ENCODE measurements around the gene PIK3CB. TPM values are rescaled to one million over a fixed set of nuclear protein-coding genes. Genes with fewer than 3 reads are reported as not detected.

Gene PIK3CB
- total and polyA plus RNA-seq, 2 experiments from 2014 or later: 14.3 to 23.0 TPM

DNA sequence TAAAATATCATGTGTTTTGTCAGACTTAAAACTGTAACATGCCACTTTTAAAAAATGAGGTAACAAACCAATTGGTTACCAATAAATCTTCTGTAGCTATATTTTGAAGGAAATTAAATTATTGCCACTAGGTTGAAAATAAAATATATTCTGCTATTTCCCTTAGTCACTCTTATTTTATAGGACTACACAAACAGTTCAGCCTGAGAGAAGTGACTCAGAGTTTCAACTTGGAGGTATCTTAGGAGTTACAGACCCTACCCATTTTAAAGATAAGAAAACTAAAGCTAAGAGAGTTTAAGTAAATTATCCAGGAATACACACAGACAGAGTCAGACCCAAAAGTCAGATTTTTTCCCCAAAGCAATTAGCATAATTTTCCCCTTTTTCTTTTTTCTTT is 65.1 kb downstream of the PIK3CB start:
- DNase-seq (ENCODE audit: low spot score): no peak
- Histone ChIP-seq H4K20me1 (ENCODE audit: insufficient read depth, poor library complexity, severe bottlenecking) (no peaks in the 10 kb centered on the region), H3K79me2 (peaks cover 20% of the 10 kb centered on the region), H3K9me2 (replicated peaks; ENCODE audit: insufficient read depth) (no peaks in the 10 kb centered on the region), H3K4me1 (ENCODE audit: insufficient read depth) (no peaks in the 10 kb centered on the region), H2AFZ (no peak overlapping the region), H3K27me3 (no peaks in the 10 kb centered on the region), H3K4me3 (no peak overlapping the region), H3K36me3 (replicated peaks; ENCODE audit: insufficient read depth, low read depth) (no peaks in the 10 kb centered on the region), H3K27ac (no peak overlapping the region), H3K9me3 (ENCODE audit: low read depth) (no peaks in the 10 kb centered on the region), H3K4me2 (no peak overlapping the region)
- TF ChIP-seq, protein P1, sequence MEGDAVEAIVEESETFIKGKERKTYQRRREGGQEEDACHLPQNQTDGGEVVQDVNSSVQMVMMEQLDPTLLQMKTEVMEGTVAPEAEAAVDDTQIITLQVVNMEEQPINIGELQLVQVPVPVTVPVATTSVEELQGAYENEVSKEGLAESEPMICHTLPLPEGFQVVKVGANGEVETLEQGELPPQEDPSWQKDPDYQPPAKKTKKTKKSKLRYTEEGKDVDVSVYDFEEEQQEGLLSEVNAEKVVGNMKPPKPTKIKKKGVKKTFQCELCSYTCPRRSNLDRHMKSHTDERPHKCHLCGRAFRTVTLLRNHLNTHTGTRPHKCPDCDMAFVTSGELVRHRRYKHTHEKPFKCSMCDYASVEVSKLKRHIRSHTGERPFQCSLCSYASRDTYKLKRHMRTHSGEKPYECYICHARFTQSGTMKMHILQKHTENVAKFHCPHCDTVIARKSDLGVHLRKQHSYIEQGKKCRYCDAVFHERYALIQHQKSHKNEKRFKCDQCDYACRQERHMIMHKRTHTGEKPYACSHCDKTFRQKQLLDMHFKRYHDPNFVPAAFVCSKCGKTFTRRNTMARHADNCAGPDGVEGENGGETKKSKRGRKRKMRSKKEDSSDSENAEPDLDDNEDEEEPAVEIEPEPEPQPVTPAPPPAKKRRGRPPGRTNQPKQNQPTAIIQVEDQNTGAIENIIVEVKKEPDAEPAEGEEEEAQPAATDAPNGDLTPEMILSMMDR (IDR thresholded peaks at IDR 0.05; ENCODE audit: poor library complexity): no peak
- TF ChIP-seq EZH2phosphoT487 (IDR thresholded peaks at IDR 0.05; ENCODE audit: low read depth, severe bottlenecking, unreplicated experiment) (no peak), EZH2 (IDR thresholded peaks at IDR 0.05; ENCODE audit: borderline replicate concordance) (no peak)

DNA sequence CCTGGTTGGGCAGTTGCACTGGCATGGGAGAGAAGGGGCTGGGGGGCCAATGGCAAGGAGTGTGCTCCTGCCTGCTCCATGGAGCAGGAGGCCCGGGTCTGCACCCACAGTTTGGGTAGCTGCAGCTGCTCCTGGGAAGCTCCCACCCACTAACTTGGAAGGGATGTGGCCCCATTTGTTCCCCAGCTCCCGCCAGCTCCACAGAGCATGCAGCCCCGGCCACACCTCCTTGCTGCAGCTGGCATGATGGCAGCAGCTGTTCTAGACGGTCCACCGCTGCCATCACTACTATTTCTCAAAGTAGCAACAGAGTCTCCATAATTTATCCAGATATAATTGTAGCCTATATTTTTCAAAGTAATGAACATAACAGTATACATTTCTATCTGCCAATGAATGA is 65.8 kb downstream of the PIK3CB start:
- 92% methylated on average over 5 of the region's 5 CpGs for WGBS (ENCODE audit: low lambda C conversion rate, missing lambda C conversion rate)
- Histone ChIP-seq H3K36me3 (replicated peaks; ENCODE audit: insufficient read depth, low read depth) (no peaks in the 10 kb centered on the region), H3K4me3 (no peak overlapping the region), H3K27me3 (no peaks in the 10 kb centered on the region), H4K20me1 (ENCODE audit: insufficient read depth, poor library complexity, severe bottlenecking) (no peaks in the 10 kb centered on the region), H3K27ac (no peak overlapping the region), H3K9me3 (ENCODE audit: low read depth) (no peaks in the 10 kb centered on the region), H3K9me2 (replicated peaks; ENCODE audit: insufficient read depth) (no peaks in the 10 kb centered on the region), H3K79me2 (peaks cover 26% of the 10 kb centered on the region), H2AFZ (no peak overlapping the region), H3K4me2 (no peak overlapping the region), H3K4me1 (ENCODE audit: insufficient read depth) (no peaks in the 10 kb centered on the region)
- no peak for TF ChIP-seq EZH2phosphoT487 (IDR thresholded peaks at IDR 0.05; ENCODE audit: low read depth, severe bottlenecking, unreplicated experiment)
- TF ChIP-seq, protein P1 (IDR thresholded peaks at IDR 0.05; ENCODE audit: poor library complexity): no peak
- no peak for TF ChIP-seq EZH2 (IDR thresholded peaks at IDR 0.05; ENCODE audit: borderline replicate concordance)
- DNase-seq (ENCODE audit: low spot score): no peak

DNA sequence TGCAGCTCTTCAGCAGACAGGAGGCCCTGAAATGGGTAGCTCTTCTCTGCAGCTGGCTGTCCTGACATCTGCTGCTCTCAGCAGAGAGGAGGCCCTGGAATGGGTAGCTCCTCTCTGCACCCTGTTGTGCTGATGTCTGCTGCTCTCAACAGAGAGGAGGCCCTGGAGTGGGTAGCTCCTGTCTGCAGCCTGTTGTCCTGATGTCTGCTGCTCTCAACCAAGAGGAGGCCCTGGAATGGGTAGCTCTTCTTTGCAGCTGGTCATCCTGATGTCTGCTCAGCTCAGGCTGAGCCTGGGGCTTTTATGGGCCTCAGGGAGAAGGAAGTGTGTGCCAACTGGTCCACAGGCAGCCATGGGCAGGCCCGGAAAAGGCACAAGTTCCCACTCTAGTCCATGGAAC is 66.6 kb downstream of the PIK3CB start:
- no peak overlapping the region for H2AFZ ChIP-seq
- no peaks in the 10 kb centered on the region for H3K9me2 ChIP-seq (replicated peaks; ENCODE audit: insufficient read depth)
- H3K4me2 ChIP-seq: no peak overlapping the region
- H3K4me3 ChIP-seq: no peak overlapping the region
- H4K20me1 ChIP-seq (ENCODE audit: insufficient read depth, poor library complexity, severe bottlenecking): no peaks in the 10 kb centered on the region
- H3K27me3 ChIP-seq: no peaks in the 10 kb centered on the region
- whole genome bisulfite sequencing (ENCODE audit: low lambda C conversion rate, missing lambda C conversion rate): 100% methylated on average over 1 of the region's 1 CpG
- TF ChIP-seq EZH2 (IDR thresholded peaks at IDR 0.05; ENCODE audit: borderline replicate concordance) (no peak), EZH2phosphoT487 (IDR thresholded peaks at IDR 0.05; ENCODE audit: low read depth, severe bottlenecking, unreplicated experiment) (no peak)
- TF ChIP-seq, protein P1 (IDR thresholded peaks at IDR 0.05; ENCODE audit: poor library complexity): no peak
- H3K36me3 ChIP-seq (replicated peaks; ENCODE audit: insufficient read depth, low read depth): no peaks in the 10 kb centered on the region
- H3K9me3 ChIP-seq (ENCODE audit: low read depth): no peaks in the 10 kb centered on the region
- H3K27ac ChIP-seq: no peak overlapping the region
- H3K79me2 ChIP-seq: peaks cover 25% of the 10 kb centered on the region
- DNase-seq (ENCODE audit: low spot score): no peak
- no peaks in the 10 kb centered on the region for H3K4me1 ChIP-seq (ENCODE audit: insufficient read depth)

All from hepatocyte (in vitro differentiated cells).